Heart left ventricle (tissue), 16 donors: ENCODE measurements around the gene ABHD16A. TPM values are rescaled to one million over a fixed set of nuclear protein-coding genes. Genes with fewer than 3 reads are reported as not detected.
A peak's percentile ranks its signal among the peaks of the same experiment; 100 is the strongest.

Source experiments
- ATAC-seq, 4 donors: fragments of 200-7000 bp; cut with Tn5 transposase; one replicate each; pipeline ENCODE4 v1.9.1; 2020 to 2022; ENCODE audit warnings: moderate library complexity in 4 of 4, mild to moderate bottlenecking in 3 of 4, moderate number of reproducible peaks in 1 of 4
- DNase-seq, 5 donors: peaks; one replicate each; pipeline ENCODE4 v3.0.0-alpha.2; 2020
- H3K27ac ChIP-seq, 12 donors: fragments of 200-600 bp; sonication (generic) in 4 of 12; one replicate each; pipeline versions ENCODE4 v1.5.0 to v1.8.0; 2016 to 2022; ENCODE audit warnings: mild to moderate bottlenecking in 2 of 12
- H3K27me3 ChIP-seq, 9 donors: fragments of 200-600 bp; sonication (generic) in 2 of 9; one replicate each; pipeline versions ENCODE4 v1.5.1 to v1.8.0; 2016 to 2022; ENCODE audit warnings: mild to moderate bottlenecking in 3 of 9
- H3K36me3 ChIP-seq, 9 donors: fragments of 200-600 bp; sonication (generic) in 2 of 9; one replicate each; pipeline versions ENCODE4 v1.5.0 to v1.8.0; 2018 to 2022; ENCODE audit warnings: mild to moderate bottlenecking in 2 of 9
- H3K4me1 ChIP-seq, 12 donors: fragments of 200-600 bp; sonication (generic) in 4 of 12; one replicate each; pipeline versions ENCODE4 v1.5.0 to v1.8.0; 2016 to 2022; ENCODE audit warnings: mild to moderate bottlenecking in 3 of 12
- H3K4me3 ChIP-seq, 12 donors: fragments of 200-600 bp; sonication (generic) in 4 of 12; one replicate each; pipeline versions ENCODE4 v1.5.0 to v1.8.0; 2017 to 2022; ENCODE audit warnings: mild to moderate bottlenecking in 9 of 12, moderate library complexity in 4 of 12
- H3K9me3 ChIP-seq, 12 donors: fragments of 200-600 bp; sonication (generic) in 4 of 12; one replicate each; pipeline versions ENCODE4 v1.5.0 to v1.8.0; 2016 to 2022; ENCODE audit warnings: mild to moderate bottlenecking in 1 of 12
- CTCF ChIP-seq, 12 donors: fragments of 200-600 bp; sonication (generic) in 4 of 12; IDR thresholded peaks; one replicate each; pipeline versions ENCODE4 v1.5.0 to v1.8.0; 2018 to 2022; ENCODE audit warnings: antibody characterized with exemption in 12 of 12, mild to moderate bottlenecking in 5 of 12
- POLR2A ChIP-seq, 2 donors: fragments of 450-650 bp; IDR thresholded peaks; one replicate each; pipeline ENCODE4 v1.6.1; 2017; ENCODE audit warnings: antibody characterized with exemption in 2 of 2, mild to moderate bottlenecking in 2 of 2, moderate library complexity in 2 of 2
- WGBS, 4 donors: extraction: QIAGEN DNeasy Blood & Tissue Kit in 2 of 4; methylation state at CpG; one replicate each; pipeline versions ENCODE4 v1.1.5 to v1.1.7; 2013 to 2018; 5-methylcytosine and 5-hydroxymethylcytosine counted together
- intact Hi-C, 10 donors: fragments of 100-400 bp; cut with DNase I; formaldehyde crosslinking; loops; one replicate each; pipeline versions ENCODE4 v1.11.1 to v1.14.2; 2022
- polyA plus RNA-seq, 2 donors: library from polyadenylated mRNA; stranded (reverse); fragments of 200-250 nt; gene quantifications; one replicate each; pipeline ENCODE4 v1.2.3, GENCODE V29; 2013
- total RNA-seq, 9 donors: library from RNA; depleted of rRNA in 2 of 9; stranded (reverse); fragments of >200 nt in 2 of 9; fragmentation: NEBNext Ultra II Directional in 3 of 9; extraction: Animal tissue kit (Norgen Biotek cat#: 25700) in 3 of 9; gene quantifications; one replicate each; pipeline versions ENCODE4 v1.1.0 to v1.2.4, GENCODE V29; 2016 to 2023
- donor health status: ischemic (EF 13 %, LVEDD 7.1; RV severe dilation, severe dysfunction).
- donor health status: healthy with polysubstance abuse.
- donor health status: DM: no; HTN: yes; CAD: no.
- donor health status: DM: no; HTN: no; CAD: no.
- donor health status: ischemic (EF 25% LVEDD 6.9; RV normal size, moderate dysfunction).
- donor health status: ischemic (EF 25% LVEDD 5.7; RV mildly dilated, moderate dysfunction).
- donor health status: healthy.
- donor health status: DM: yes; HTN: yes; CAD: no.
- donor health status: ischemic (EF 35%, LVEDD 5.7; RV mildly dilated, moderate dysfunction).
- donor health status: nonischemic (EF 11% LVEDD 7.7; RV severe dilation, severe dysfunction).
- donor health status: DM: yes; HTN: yes; CAD: no.
- donor health status: PGD.
- donor health status: ischemic (EF 29% LVEDD 5.4; RV normal size, mild dysfunction).
- donor health status: nonischemic (EF 23%, LVEDD 6.1; RV moderate dilation, normal function).

The ABHD16A gene
- total and polyA plus RNA-seq, 11 donors: 16.5 to 54.7 (median 27.4) TPM

- ATAC-seq: no peak
Observed at GRCh38 chr6:31727717-31728671, 24.9 kb upstream of the ABHD16A start.

GRCh38 chr6:31727034-31727716, 24.1 kb upstream of the ABHD16A start:
- DNase-seq (peak in 4 of 5 donors; percentile 36 to 56 (median 47)), ATAC-seq (peak in 1 of 4 donors; percentile 7)
- intact Hi-C loops: loop anchor here in 6 of 10 donors (5.0 kb wide), 4 partner anchors 35 to 105 kb away; partner anchors contain the start of genes LY6G5C (in 3 of the 6) and SAPCD1 (in 1 of the 6)
- Histone ChIP-seq H3K4me3 (peak overlapping the region in 3 of 12 donors; percentile 67 to 79 (median 76)), H3K27me3 (no peaks in the 10 kb centered on the region), H3K27ac (peak overlapping the region in 8 of 12 donors; percentile 33 to 99 (median 97)), H3K4me1 (peaks cover 0 to 61% (median 22%) of the 10 kb centered on the region in 12 donors), H3K9me3 (no peaks in the 10 kb centered on the region), H3K36me3 (peaks cover 0 to 52% (median 39%) of the 10 kb centered on the region in 9 donors)
- WGBS, 4 donors: 73 to 79% (median 75%) methylated on average over 7 of the region's 7 CpGs
- no peak for TF ChIP-seq CTCF (IDR thresholded peaks at IDR 0.05)
- TF ChIP-seq POLR2A (IDR thresholded peaks at IDR 0.05): no peak

More at GRCh38 chr6:31727717-31728671, 24.9 kb upstream of the ABHD16A start:
- H3K4me1 ChIP-seq: peaks cover 0 to 69% (median 23%) of the 10 kb centered on the region in 12 donors
- DNase-seq: peak in 1 of 5 donors; percentile 68
- intact Hi-C loops: loop anchor here in 7 of 10 donors (2.0 to 5.0 kb wide), 5 partner anchors 25 to 104 kb away; partner anchors contain the start of genes LY6G5C (in 3 of the 7), ABHD16A (in 2 of the 7) and SAPCD1 (in 1 of the 7)
- no peak for TF ChIP-seq POLR2A (IDR thresholded peaks at IDR 0.05)
- no peak for TF ChIP-seq CTCF (IDR thresholded peaks at IDR 0.05)
- no peaks in the 10 kb centered on the region for H3K27me3 ChIP-seq
- H3K27ac ChIP-seq: peak overlapping the region in 11 of 12 donors; percentile 37 to 99 (median 97)
- no peaks in the 10 kb centered on the region for H3K9me3 ChIP-seq
- peak overlapping the region in 11 of 12 donors; percentile 63 to 95 (median 77) for H3K4me3 ChIP-seq
- H3K36me3 ChIP-seq: peaks cover 3 to 60% (median 48%) of the 10 kb centered on the region in 9 donors
- WGBS, 4 donors: 70 to 82% (median 73%) methylated on average over 39 to 41 of the region's 41 CpGs

GRCh38 chr6:31725502-31726350, 22.6 kb upstream of the ABHD16A start:
- TF ChIP-seq POLR2A (IDR thresholded peaks at IDR 0.05): no peak
- TF ChIP-seq CTCF (IDR thresholded peaks at IDR 0.05): no peak
- peak overlapping the region in 1 of 12 donors; percentile 98 for H3K27ac ChIP-seq

More at GRCh38 chr6:31725502-31726350, 22.6 kb upstream of the ABHD16A start:
- intact Hi-C loops: loop anchor here in 6 of 10 donors (5.0 kb wide), 4 partner anchors 37 to 107 kb away; partner anchors contain the start of genes LY6G5C (in 3 of the 6) and SAPCD1 (in 1 of the 6)
- Histone ChIP-seq H3K27me3 (no peaks in the 10 kb centered on the region), H3K36me3 (peaks cover 0 to 38% (median 25%) of the 10 kb centered on the region in 9 donors), H3K4me3 (no peak overlapping the region), H3K9me3 (no peaks in the 10 kb centered on the region), H3K4me1 (peaks cover 0 to 46% (median 20%) of the 10 kb centered on the region in 12 donors)
- WGBS, 4 donors: 84 to 88% (median 87%) methylated on average over 12 of the region's 12 CpGs
- no peak for ATAC-seq
- no peak for DNase-seq
